ENCODE results near the gene KCNQ5.

DNA sequence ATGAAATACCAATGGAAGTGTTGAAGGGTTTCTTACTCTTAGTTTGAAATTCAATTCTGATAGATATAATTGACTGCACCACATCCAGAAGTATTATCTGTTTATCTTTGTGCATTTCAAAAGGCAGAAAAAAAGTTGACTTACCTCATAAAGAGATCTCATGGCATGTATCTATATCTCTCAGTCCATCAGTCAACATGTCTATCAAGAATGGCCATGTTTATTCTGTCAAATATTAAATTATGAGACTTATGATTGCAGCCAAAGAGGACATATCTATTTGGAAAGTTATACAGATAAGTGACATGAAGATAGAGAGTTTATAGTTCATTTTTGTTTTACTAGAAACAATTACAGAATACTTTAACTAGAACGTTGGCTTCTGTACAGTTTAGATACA lies 325.7 kb downstream of the KCNQ5 start:
- no peak for TF ChIP-seq CTCF (IDR thresholded peaks at IDR 0.05; ENCODE audit: low read depth, low read length)
- no peak for TF ChIP-seq EZH2phosphoT487 (IDR thresholded peaks at IDR 0.05; ENCODE audit: low read depth)
